PFSK-1 (cell line): ENCODE results near the gene CFAP61.

Source experiments
- FOXP2 ChIP-seq: optimal IDR thresholded peaks from 2 replicates; pipeline ENCODE3; 2011; ENCODE audit warnings: borderline replicate concordance, control low read depth, inconsistent platforms; ENCODE audit not compliant: insufficient read depth; ENCODE audit errors: extremely low read length, extremely low read depth
- POLR2AphosphoS5 ChIP-seq: IDR thresholded peaks from 2 replicates; pipeline ENCODE4 v1.6.1; 2012; ENCODE audit warnings: low read depth, mild to moderate bottlenecking, control low read depth, low read length, moderate library complexity
- REST ChIP-seq, 2 experiments: IDR thresholded peaks; 2 replicates each; pipeline versions ENCODE4 v1.6.1 to v1.8.0; 2011 to 2012; ENCODE audit warnings: low read depth in 2 of 2, low read length in 2 of 2, control low read depth in 1 of 2, inconsistent platforms in 1 of 2, mild to moderate bottlenecking in 1 of 2, moderate library complexity in 1 of 2; ENCODE audit not compliant: insufficient read depth in 1 of 2
- SIN3A ChIP-seq: IDR thresholded peaks from 2 replicates; pipeline ENCODE4 v1.6.1; 2012; ENCODE audit warnings: mild to moderate bottlenecking, low read length, moderate library complexity, borderline replicate concordance; ENCODE audit not compliant: insufficient read depth
- TAF1 ChIP-seq: IDR thresholded peaks from 2 replicates; pipeline ENCODE4 v1.6.1; 2012; ENCODE audit warnings: low read length, control low read depth, borderline replicate concordance; ENCODE audit not compliant: insufficient read depth

CFAP61 gene

GRCh38 chr20:20386192-20386591 is 333.9 kb downstream of the CFAP61 start:
- no peak for TF ChIP-seq FOXP2
- TF ChIP-seq REST (IDR thresholded peaks at IDR 0.05; ENCODE audit: insufficient read depth in 1 of 2, low read depth in 2 of 2, low read length in 2 of 2) = no peak
- no peak for TF ChIP-seq SIN3A
- TF ChIP-seq POLR2AphosphoS5 = no peak

- no peak for TF ChIP-seq TAF1
- TF ChIP-seq POLR2AphosphoS5 = no peak
- TF ChIP-seq SIN3A = no peak
- TF ChIP-seq REST (IDR thresholded peaks at IDR 0.05; ENCODE audit: insufficient read depth in 1 of 2, low read depth in 2 of 2, low read length in 2 of 2) = no peak
- no peak for TF ChIP-seq FOXP2
Measured at GRCh38 chr20:20390393-20390792, 338.1 kb downstream of the CFAP61 start.

DNA sequence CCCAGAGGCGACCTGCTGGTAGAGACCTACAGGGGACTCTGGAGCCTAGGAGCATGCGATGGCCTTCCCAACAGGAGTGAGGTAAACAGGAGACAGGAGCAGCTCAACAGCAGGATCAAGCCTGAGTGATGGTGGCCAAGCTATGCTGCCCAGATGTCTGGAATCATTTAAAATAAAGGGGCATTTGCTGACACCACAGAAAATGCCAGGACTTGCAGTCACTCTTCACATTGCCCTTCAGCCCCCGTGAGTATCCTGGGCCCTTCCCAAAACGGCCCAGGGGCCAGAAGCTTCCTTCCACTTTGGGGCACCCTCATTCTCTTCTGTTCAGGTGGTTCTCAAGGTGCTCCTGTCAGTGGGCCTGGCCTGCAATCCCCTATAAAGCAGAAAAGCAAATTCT is 338.8 kb downstream of the CFAP61 start:
- no peak for TF ChIP-seq REST (IDR thresholded peaks at IDR 0.05; ENCODE audit: insufficient read depth in 1 of 2, low read depth in 2 of 2, low read length in 2 of 2)
- TF ChIP-seq FOXP2 = no peak
- TF ChIP-seq POLR2AphosphoS5 = no peak
- TF ChIP-seq SIN3A = no peak
- TF ChIP-seq TAF1 = no peak

- no peak for TF ChIP-seq POLR2AphosphoS5
- TF ChIP-seq REST (IDR thresholded peaks at IDR 0.05; ENCODE audit: insufficient read depth in 1 of 2, low read depth in 2 of 2, low read length in 2 of 2) = no peak
- TF ChIP-seq FOXP2 = no peak
- no peak for TF ChIP-seq TAF1
- TF ChIP-seq SIN3A = no peak
Measured at GRCh38 chr20:20391766-20392165, 339.4 kb downstream of the CFAP61 start.
